ENCODE measurements around the gene BCL6B.
"Not testable (repeated sequence)": the region's sequence is repeated elsewhere in the genome, so short reads cannot be mapped to it uniquely, and the experiment has no call there.

Gene BCL6B

DNA sequence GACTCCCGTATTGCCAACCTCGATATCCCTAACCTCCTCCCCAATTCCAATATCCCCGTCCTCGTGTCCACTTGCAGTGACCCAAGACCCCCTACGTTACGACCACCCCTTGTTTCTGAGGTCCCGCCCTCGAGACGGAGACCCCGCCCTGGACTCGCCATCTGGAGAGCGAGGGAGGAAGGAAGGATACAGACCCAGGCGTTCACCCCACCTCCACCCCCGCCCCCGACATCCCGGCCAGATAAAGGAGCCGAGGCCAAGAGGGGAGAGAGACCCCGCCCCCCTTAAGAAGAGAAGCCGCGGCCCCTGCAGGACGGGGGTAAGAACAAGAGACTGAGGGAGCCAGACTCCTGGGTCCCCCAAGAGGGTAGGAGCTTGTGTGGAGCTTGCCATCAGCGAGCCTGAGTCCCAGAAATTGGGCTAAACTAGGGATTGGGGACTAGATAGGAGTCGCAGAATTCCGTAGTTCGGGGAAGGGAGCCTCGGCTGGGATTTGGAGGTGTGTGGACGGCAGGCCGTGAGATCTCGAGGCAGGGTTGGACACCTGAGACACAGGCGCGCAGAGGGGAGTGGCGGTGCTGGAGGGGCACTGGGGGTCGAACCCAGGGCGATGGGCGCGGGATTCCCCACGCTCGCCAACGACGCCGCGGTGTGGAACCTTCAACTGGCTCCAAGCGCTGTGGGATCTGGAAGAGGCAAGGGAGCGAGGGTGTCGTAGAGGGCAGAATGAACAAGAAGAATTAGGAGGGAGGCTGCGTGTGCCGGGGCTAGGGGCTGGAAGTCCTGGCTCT, at the start of gene BCL6B:
Gene BCL6B, plus strand, starts transcription at position 270 of the 791 bp plus-strand sequence. CDS start 622 bp downstream, outside the sequence.
- DNase-seq (ENCODE audit: low read depth): no peak

GRCh38 chr17:6979440-6979839, 43.4 kb upstream of the BCL6B start:
- not testable (repeated sequence) for DNase-seq (ENCODE audit: low read depth)

GRCh38 chr17:6981426-6981825, 41.4 kb upstream of the BCL6B start:
- no peak for DNase-seq (ENCODE audit: low read depth)

- DNase-seq (ENCODE audit: low read depth): no peak
Measured at GRCh38 chr17:6985266-6985665, 37.6 kb upstream of the BCL6B start.

GRCh38 chr17:6986676-6987075, 36.2 kb upstream of the BCL6B start:
- DNase-seq (ENCODE audit: low read depth): no peak

DNA sequence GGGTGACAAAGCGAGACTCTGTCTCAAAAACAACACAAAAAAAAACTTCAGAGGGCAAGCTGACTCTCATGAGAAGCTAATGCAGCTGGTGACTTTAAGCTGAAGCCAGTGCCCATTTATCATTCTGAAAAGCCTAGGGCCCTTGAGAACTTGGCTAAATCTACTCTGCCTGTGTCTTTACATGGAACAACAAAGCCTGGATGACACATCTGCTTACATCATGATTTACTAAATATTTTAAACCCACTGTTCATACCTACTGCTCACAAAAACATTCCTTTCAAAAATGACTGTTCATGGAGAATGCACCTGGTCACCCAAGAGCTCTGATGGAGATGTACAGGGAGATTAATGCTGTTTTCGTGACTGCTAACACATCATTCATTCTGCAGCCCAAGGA, 33.1 kb upstream of the BCL6B start:
- DNase-seq (ENCODE audit: low read depth): no peak

- not testable (repeated sequence) for DNase-seq (ENCODE audit: low read depth)
Measured at GRCh38 chr17:6993613-6994056, 29.2 kb upstream of the BCL6B start.

DNA sequence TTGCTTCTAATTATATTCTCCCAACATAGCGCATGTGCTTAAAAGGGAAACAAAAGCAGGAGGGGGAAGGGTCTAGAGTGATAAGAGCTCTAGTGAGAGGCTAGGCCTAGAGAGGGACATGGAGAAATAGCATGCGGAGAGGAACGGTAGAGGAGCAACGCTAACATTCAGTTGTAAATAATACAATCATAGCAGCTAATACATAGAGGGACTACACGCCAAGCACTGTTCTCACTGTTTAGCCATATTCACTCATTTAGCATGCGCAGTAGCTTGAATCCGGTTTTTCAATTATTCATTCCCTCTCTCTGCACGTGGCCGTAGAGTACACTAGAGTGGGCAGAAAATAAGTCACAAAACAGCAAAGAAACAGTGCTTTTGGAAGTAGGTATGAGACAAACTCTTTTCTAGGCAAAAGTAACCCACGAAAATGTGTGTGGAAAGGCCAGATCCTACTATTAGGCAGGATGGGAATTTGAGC, 28.7 kb upstream of the BCL6B start:
- no peak for DNase-seq (ENCODE audit: low read depth)

- no peak for DNase-seq (ENCODE audit: low read depth)
Measured at GRCh38 chr17:6994666-6995256, 28.1 kb upstream of the BCL6B start.

- DNase-seq (ENCODE audit: low read depth): no peak
Measured at GRCh38 chr17:6995500-6996255, 27.2 kb upstream of the BCL6B start, which contains the start of gene ALOX12. TSS of gene ALOX12 (plus strand) at chr17:6996049. CDS start at chr17:6996118, 69 bp downstream.

DNA sequence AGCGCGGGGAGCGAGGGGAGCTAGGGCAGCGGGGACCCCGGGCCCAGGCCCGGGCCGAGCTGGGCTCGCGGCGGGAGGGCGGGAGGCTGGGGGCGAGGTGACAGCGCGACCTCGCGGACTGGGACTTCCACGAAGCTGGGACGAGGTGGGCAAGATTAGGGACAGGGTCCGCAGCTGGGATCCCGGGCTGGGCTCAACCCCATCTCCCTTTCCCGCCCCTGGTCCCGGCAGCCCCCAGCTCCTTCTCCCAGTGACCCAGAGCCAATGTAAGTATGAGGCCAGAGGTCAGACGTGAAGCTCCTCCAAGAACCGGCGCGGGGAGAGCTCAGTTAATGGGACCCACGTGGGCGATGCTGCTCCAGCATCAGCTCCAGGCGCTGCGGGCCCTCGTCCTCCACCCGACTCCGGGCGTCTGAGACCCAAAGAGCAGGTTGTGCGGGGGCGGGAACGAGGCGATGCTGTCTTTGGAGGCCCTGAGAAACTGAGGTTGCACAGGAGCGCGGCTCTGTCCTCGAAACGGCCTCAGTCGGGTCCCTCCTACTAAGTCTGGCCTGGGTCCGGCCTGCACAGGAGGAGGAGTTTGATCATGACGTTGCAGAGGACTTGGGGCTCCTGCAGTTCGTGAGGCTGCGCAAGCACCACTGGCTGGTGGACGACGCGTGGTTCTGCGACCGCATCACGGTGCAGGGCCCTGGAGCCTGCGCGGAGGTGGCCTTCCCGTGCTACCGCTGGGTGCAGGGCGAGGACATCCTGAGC, 26.4 kb upstream of the BCL6B start:
- no peak for DNase-seq (ENCODE audit: low read depth)

- DNase-seq (ENCODE audit: low read depth): no peak
Measured at GRCh38 chr17:6997171-6997570, 25.7 kb upstream of the BCL6B start.

DNA sequence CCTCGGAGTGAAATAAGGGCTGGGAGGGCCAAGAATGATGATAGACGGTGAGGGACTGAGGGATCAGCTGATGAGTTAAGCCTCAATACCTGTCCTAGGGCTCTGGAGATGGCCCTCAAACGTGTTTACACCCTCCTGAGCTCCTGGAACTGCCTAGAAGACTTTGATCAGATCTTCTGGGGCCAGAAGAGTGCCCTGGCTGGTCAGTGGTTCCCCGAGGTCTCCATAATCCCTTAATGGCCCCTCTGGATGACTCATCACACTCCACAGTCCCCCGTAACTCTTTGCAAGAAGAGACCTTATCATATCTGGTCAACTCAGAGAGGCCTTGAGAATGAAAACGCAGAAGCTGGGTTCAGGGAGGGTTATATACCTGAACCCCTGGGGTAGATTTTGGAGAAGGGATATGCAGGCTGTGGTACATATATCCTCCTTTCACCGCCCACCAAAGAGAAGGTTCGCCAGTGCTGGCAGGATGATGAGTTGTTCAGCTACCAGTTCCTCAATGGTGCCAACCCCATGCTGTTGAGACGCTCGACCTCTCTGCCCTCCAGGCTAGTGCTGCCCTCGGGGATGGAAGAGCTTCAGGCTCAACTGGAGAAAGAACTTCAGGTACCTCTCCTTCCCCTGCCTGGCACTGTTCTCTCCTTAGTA, 23.9 kb upstream of the BCL6B start:
- DNase-seq (ENCODE audit: low read depth): no peak

DNA sequence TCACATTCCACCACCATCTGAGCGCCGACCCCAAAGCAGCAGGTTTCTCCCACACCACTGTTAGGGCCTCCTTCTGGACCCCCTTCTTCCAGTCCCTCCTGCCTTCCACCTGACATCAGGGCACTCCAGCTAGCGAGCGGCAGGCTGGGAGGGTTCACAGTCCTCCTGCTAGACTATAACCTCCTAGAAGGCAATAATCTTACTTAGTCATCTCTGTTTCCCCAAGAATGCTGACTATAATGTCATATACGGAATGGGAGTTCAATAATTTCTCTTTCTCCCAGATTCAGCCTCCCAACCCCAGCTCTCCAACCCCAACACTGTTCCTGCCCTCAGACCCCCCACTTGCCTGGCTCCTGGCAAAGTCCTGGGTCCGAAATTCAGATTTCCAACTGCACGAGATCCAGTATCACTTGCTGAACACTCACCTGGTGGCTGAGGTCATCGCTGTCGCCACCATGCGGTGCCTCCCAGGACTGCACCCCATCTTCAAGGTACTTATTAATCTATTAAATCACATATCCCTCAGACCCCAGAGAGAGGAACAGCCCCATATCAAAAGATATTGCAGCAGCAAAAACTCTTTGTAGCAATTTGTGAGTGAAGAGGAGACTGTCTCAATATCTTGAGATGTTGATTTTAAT, 21.4 kb upstream of the BCL6B start:
- no peak for DNase-seq (ENCODE audit: low read depth)

DNA sequence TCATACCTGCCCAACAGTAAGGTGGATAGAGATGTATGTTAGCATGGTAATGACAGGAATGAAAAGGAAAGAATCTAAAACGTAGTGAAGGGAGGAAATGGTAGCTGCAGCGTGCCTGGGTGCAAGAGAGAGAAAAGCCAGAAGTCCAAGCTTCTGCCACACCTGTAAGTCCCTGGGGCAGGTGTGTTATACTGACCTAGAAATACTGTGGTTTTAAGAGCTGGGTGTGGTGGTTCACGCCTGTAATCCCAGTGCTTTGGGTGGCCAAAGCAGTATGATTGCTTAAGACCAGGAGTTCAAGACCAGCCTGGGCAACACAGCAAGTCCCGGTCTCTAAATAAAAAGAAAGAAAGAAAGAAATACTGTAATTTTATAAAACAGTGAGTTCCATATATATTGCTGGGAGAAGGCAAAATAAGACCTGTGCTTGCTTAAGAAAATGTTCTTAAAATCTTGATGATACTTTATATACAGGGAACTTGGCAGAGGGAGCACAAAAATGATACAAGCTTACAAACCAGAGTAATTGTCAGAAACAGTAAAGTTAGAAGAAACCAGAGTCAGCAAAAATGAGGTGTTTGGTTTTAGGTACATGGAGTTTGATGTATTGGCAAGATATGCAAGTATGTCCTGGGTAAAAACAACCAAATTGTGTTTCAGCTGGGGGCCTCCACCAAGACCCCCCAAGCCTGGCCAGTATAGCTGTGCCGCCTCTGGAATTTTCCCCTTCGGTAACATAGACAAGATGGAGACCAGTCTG, 20.4 kb upstream of the BCL6B start:
- DNase-seq (ENCODE audit: low read depth): no peak

DNA sequence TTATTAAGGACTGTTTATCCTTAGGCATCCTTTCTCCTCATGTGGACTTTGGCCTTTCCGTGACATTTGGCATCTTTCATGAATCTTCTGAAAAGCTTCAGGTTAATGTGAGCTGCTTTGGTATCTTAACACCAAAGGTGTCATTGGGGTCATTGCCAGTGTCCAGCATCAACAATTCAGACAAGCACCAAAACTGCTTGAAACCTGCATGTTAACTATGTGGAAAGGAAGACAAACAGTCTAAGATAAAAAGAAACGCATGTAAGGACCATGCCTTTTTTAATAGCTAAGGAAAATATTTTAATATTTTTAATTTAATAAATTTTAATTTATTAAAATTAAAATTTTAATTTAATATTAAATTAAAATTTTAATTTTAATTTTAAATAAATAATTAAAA, 19.1 kb upstream of the BCL6B start:
- no peak for DNase-seq (ENCODE audit: low read depth)

GRCh38 chr17:7004398-7005253, 18.2 kb upstream of the BCL6B start:
- DNase-seq (ENCODE audit: low read depth): no peak

GRCh38 chr17:7005716-7006115, 17.1 kb upstream of the BCL6B start:
- DNase-seq (ENCODE audit: low read depth): no peak

DNA sequence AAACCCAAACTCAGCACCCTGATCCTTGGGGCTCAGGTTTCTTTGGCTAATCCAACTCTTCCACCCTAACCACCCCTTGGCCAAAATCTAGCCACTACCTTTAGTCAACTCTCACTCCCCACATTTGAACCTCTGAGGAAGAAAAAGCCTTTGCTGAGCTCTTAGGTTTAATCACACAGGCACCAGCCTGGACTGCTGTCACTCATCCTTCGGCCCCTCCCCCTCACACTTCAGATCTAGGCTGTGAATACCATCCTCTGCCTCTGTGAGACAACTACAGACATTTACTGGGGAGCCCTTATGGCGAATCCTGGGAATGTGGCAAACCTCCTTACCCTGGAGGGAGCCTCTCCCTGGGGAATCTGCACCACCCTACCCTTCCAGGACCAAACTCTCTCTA, 15.7 kb upstream of the BCL6B start:
- DNase-seq (ENCODE audit: low read depth): no peak
